IMR-90 (cell line): ENCODE data around the gene DBP. TPM values are rescaled to one million over a fixed set of nuclear protein-coding genes. Genes with fewer than 3 reads are reported as not detected.
A peak's percentile ranks its signal among the peaks of the same experiment; 100 is the strongest.

ENCODE experiments used
- ATAC-seq: fragments of 200-7000 bp; cut with Tn5 transposase; 2 replicates; pipeline ENCODE4 v1.9.1; 2020; ENCODE audit warnings: low read depth, mild to moderate bottlenecking, moderate library complexity
- BruUV-seq: library from RNA; stranded (reverse); fragments of 400-500 nt; replicated peaks from 2 replicates; lab custom pipeline; 2021; lab: Mats Ljungman, UMichigan
- CTCF ChIA-PET: fragments of 300-600 bp; formaldehyde crosslinking; extraction: SDS; loops from one replicate; lab custom pipeline; 2021; ENCODE audit warnings: antibody characterized with exemption; lab: Yijun Ruan, JAX
- POLR2A ChIA-PET: fragments of 300-600 bp; sonication (Branson Sonifier 250); formaldehyde crosslinking; loops from one replicate; lab custom pipeline; 2022; ENCODE audit warnings: antibody characterized with exemption; ENCODE audit not compliant: unreplicated experiment; lab: Charles Lee
- DNase-seq: peaks from one replicate; pipeline ENCODE4 v3.0.0; 2013
- H2AFZ ChIP-seq: replicated peaks from 2 replicates; pipeline ENCODE3; 2013; ENCODE audit warnings: low read length, mild to moderate bottlenecking; ENCODE audit not compliant: poor library complexity
- H2AK5ac ChIP-seq: 2 replicates; pipeline ENCODE4 v1.6.1; 2013; ENCODE audit warnings: low read depth, low read length, inconsistent platforms
- H2AK9ac ChIP-seq: replicated peaks from 2 replicates; pipeline ENCODE3; 2013; ENCODE audit warnings: mild to moderate bottlenecking, low read depth, low read length, moderate library complexity; ENCODE audit not compliant: poor library complexity
- H2BK120ac ChIP-seq: 2 replicates; pipeline ENCODE4 v1.6.1; 2013; ENCODE audit warnings: low read depth, low read length, inconsistent platforms
- H2BK15ac ChIP-seq: 3 replicates; pipeline ENCODE4 v1.6.1; 2013; ENCODE audit warnings: low read depth, low read length, inconsistent platforms
- H2BK20ac ChIP-seq: 2 replicates; pipeline ENCODE4 v1.6.1; 2013; ENCODE audit warnings: low read depth, mild to moderate bottlenecking, inconsistent platforms, low read length, moderate library complexity
- H2BK5ac ChIP-seq: 2 replicates; pipeline ENCODE4 v1.6.1; 2013; ENCODE audit warnings: mild to moderate bottlenecking, low read depth, low read length, inconsistent platforms; ENCODE audit not compliant: poor library complexity, severe bottlenecking
- H3K14ac ChIP-seq: replicated peaks from 2 replicates; pipeline ENCODE4 v1.6.1; 2013; ENCODE audit warnings: low read depth, low read length, inconsistent platforms
- H3K18ac ChIP-seq: 2 replicates; pipeline ENCODE4 v1.6.1; 2013; ENCODE audit warnings: low read depth, low read length, control low read depth
- H3K23ac ChIP-seq: 2 replicates; pipeline ENCODE4 v1.6.1; 2013; ENCODE audit warnings: low read depth, low read length, inconsistent platforms
- H3K27ac ChIP-seq: 2 replicates; pipeline ENCODE4 v1.5.1; 2013; ENCODE audit warnings: mild to moderate bottlenecking, control low read depth, low read length; ENCODE audit not compliant: insufficient read depth
- H3K27me3 ChIP-seq: 2 replicates; pipeline ENCODE4 v1.6.1; 2013; ENCODE audit warnings: low read length; ENCODE audit not compliant: control insufficient read depth, insufficient read depth
- H3K36me3 ChIP-seq: 2 replicates; pipeline ENCODE4 v1.6.1; 2013; ENCODE audit warnings: low read length, mixed read lengths; ENCODE audit not compliant: control insufficient read depth, insufficient read depth
- H3K4ac ChIP-seq: 2 replicates; pipeline ENCODE4 v1.6.1; 2013; ENCODE audit warnings: low read depth, low read length, inconsistent platforms
- H3K4me1 ChIP-seq: 2 replicates; pipeline ENCODE4 v1.6.1; 2013; ENCODE audit warnings: low read length, mixed read lengths; ENCODE audit not compliant: control insufficient read depth, insufficient read depth
- H3K4me2 ChIP-seq: 2 replicates; pipeline ENCODE4 v1.6.1; 2013; ENCODE audit warnings: low read depth, mild to moderate bottlenecking, control low read depth, low read length, moderate library complexity
- H3K4me3 ChIP-seq: 2 replicates; pipeline ENCODE4 v1.5.1; 2013; ENCODE audit warnings: low read depth, mild to moderate bottlenecking, control low read depth, low read length, moderate library complexity; ENCODE audit not compliant: insufficient read depth
- H3K56ac ChIP-seq: 2 replicates; pipeline ENCODE4 v1.6.1; 2013; ENCODE audit warnings: low read length, inconsistent platforms; ENCODE audit not compliant: insufficient read depth; ENCODE audit errors: extremely low read depth
- H3K79me1 ChIP-seq, 2 experiments: 2 replicates each; pipeline ENCODE4 v1.6.1; 2013; ENCODE audit warnings: low read length in 2 of 2, inconsistent platforms in 1 of 2, low read depth in 1 of 2
- H3K9ac ChIP-seq: 2 replicates; pipeline ENCODE4 v1.6.1; 2013; ENCODE audit warnings: low read depth, low read length, control low read depth
- H3K9me1 ChIP-seq: 2 replicates; pipeline ENCODE4 v1.6.1; 2013; ENCODE audit warnings: low read length, inconsistent platforms; ENCODE audit not compliant: insufficient read depth
- H3K9me3 ChIP-seq: 2 replicates; pipeline ENCODE4 v1.6.1; 2013; ENCODE audit warnings: low read length; ENCODE audit not compliant: control insufficient read depth, insufficient read depth
- H4K20me1 ChIP-seq: 2 replicates; pipeline ENCODE4 v1.6.1; 2013; ENCODE audit warnings: low read length, inconsistent platforms; ENCODE audit not compliant: insufficient read depth
- H4K5ac ChIP-seq: 2 replicates; pipeline ENCODE4 v1.6.1; 2013; ENCODE audit warnings: mild to moderate bottlenecking, low read depth, low read length, control low read depth
- H4K8ac ChIP-seq, 2 experiments: 2 replicates each; pipeline ENCODE4 v1.6.1; 2013; ENCODE audit warnings: low read depth in 2 of 2, low read length in 2 of 2, control low read depth in 1 of 2, inconsistent platforms in 1 of 2
- H4K91ac ChIP-seq: 2 replicates; pipeline ENCODE4 v1.6.1; 2013; ENCODE audit warnings: low read depth, low read length, inconsistent platforms; ENCODE audit not compliant: insufficient read depth
- BHLHE40 ChIP-seq: fragments of 150-350 bp; IDR thresholded peaks from 2 replicates; pipeline ENCODE4 v1.6.1; 2016; ENCODE audit warnings: mild to moderate bottlenecking, low read depth, low read length
- CEBPB ChIP-seq: IDR thresholded peaks from 2 replicates; pipeline ENCODE4 v1.6.1; 2012; ENCODE audit warnings: low read depth, low read length, improper control_type of control experiment
- FOS ChIP-seq: fragments of 150-350 bp; IDR thresholded peaks from 2 replicates; pipeline ENCODE4 v1.6.1; 2016; ENCODE audit warnings: low read depth, low read length
- MAFK ChIP-seq: IDR thresholded peaks from 2 replicates; pipeline ENCODE4 v1.6.1; 2012; ENCODE audit warnings: low read depth, low read length, improper control_type of control experiment
- MAZ ChIP-seq: IDR thresholded peaks from 2 replicates; pipeline ENCODE4 v1.6.1; 2012; ENCODE audit warnings: low read depth, mild to moderate bottlenecking, low read length, improper control_type of control experiment, moderate library complexity, borderline replicate concordance
- POLR2A ChIP-seq: IDR thresholded peaks from 2 replicates; pipeline ENCODE4 v1.6.1; 2012; ENCODE audit warnings: mild to moderate bottlenecking, low read depth, low read length
- RCOR1 ChIP-seq: IDR thresholded peaks from 2 replicates; pipeline ENCODE4 v1.6.1; 2012; ENCODE audit warnings: mild to moderate bottlenecking, low read length, improper control_type of control experiment; ENCODE audit not compliant: insufficient replicate concordance
- RFX5 ChIP-seq: IDR thresholded peaks from 2 replicates; pipeline ENCODE4 v1.8.0; 2012; ENCODE audit warnings: low read depth, mild to moderate bottlenecking, low read length, moderate library complexity
- USF2 ChIP-seq: fragments of 150-350 bp; IDR thresholded peaks from 2 replicates; pipeline ENCODE4 v1.6.1; 2017; ENCODE audit warnings: mild to moderate bottlenecking, antibody characterized with exemption, low read length, low read depth
- WGBS, 2 experiments: methylation state at CpG; one replicate each; pipeline versions ENCODE4 v1.1.5 to v1.1.7; 2013; ENCODE audit warnings: missing lambda C conversion rate in 2 of 2; ENCODE audit not compliant: insufficient read length in 1 of 2; ENCODE audit errors: extremely low coverage in 2 of 2; 5-methylcytosine and 5-hydroxymethylcytosine counted together
- dilution Hi-C: fragments of 300-500 bp; cut with HindIII; formaldehyde crosslinking; loops from one replicate; pipeline ENCODE4 v1.14.3; 2018; ENCODE audit warnings: low sequenced_read_pairs; ENCODE audit not compliant: unreplicated experiment
- in situ Hi-C: fragments of 300-500 bp; cut with MboI; formaldehyde crosslinking; loops from 3 replicates; pipeline ENCODE4 v1.14.3; 2019; ENCODE audit warnings: low sequenced_read_pairs, inconsistent platforms, mixed read lengths
- intact Hi-C: fragments of 100-400 bp; cut with micrococcal nuclease; formaldehyde crosslinking; loops from 2 replicates; pipeline ENCODE4 v1.10.0; 2022
- polyA plus RNA-seq, 3 experiments: library from polyadenylated mRNA; depleted of rRNA; stranded (reverse); fragments of >200 nt; gene quantifications; 2 replicates each; pipeline ENCODE4 v1.2.3, GENCODE V29; 2012; ENCODE audit warnings: low replicate concordance in 1 of 3
- total RNA-seq: library from RNA; depleted of rRNA; stranded (reverse); fragments of >200 nt; gene quantifications from 2 replicates; pipeline ENCODE4 v1.2.3, GENCODE V29; 2012

DBP gene
- total and polyA plus RNA-seq, 2 of the 4 experiments (the other 2 are of a cell fraction) = 3.0 to 3.6 TPM

GRCh38 chr19:48611872-48612271 is 25.3 kb downstream of the DBP start:
- Histone ChIP-seq H2BK120ac (no peak overlapping the region), H4K20me1 (peaks cover 33% of the 10 kb centered on the region), H3K18ac (no peak overlapping the region), H2BK20ac (no peak overlapping the region), H4K8ac (no peak overlapping the region), H3K79me1 (peaks cover 8 to 19% of the 10 kb centered on the region in 2 experiments; a peak in 3 of 4 replicates), H3K9me1 (no peaks in the 10 kb centered on the region), H2AK5ac (no peak overlapping the region; the same call in 1 of the 2 replicates), H4K5ac (no peak overlapping the region), H3K27me3 (no peaks in the 10 kb centered on the region), H3K4me2 (no peak overlapping the region), H2BK15ac (no peak overlapping the region), H3K36me3 (peaks cover 21% of the 10 kb centered on the region), H2BK5ac (no peak overlapping the region), H3K9ac (no peak overlapping the region), H3K14ac (no peak overlapping the region), H3K4me3 (no peak overlapping the region), H3K9me3 (no peaks in the 10 kb centered on the region), H2AFZ (peak overlapping the region; percentile 32), H2AK9ac (no peak overlapping the region), H3K56ac (no peak overlapping the region), H4K91ac (no peak overlapping the region), H3K4me1 (no peaks in the 10 kb centered on the region; the same call in 1 of the 2 replicates), H3K27ac (no peak overlapping the region), H3K4ac (no peak overlapping the region), H3K23ac (no peak overlapping the region)
- dilution Hi-C loops (no loop called here), intact Hi-C loops (no loop called here), in situ Hi-C loops (no loop called here)
- ChIA-PET CTCF (no interaction called here), POLR2A (no interaction called here)
- 88% methylated on average over 13 of the region's 14 CpGs; no CpG with 5 or more reads in 1 of the 2 experiments for WGBS, 2 experiments
- DNase-seq = no peak
- BruUV-seq = no TSS peak
- no peak for ATAC-seq
- TF ChIP-seq FOS = no peak
- TF ChIP-seq USF2 = no peak
- TF ChIP-seq BHLHE40 = no peak
- peak; percentile 37 for TF ChIP-seq MAFK
- no peak for TF ChIP-seq RFX5
- no peak for TF ChIP-seq CEBPB
- TF ChIP-seq RCOR1 = no peak
- TF ChIP-seq POLR2A = no peak
- no peak for TF ChIP-seq MAZ
